NCI-H526 (cell line): Measurements from ENCODE around the gene SRC.

ENCODE experiments used
- DNase-seq, 2 experiments: peaks; one replicate each; lab custom pipeline; 2025; lab: John Stamatoyannopoulos, UW

Gene SRC

GRCh38 chr20:37454636-37455385 is 108.9 kb downstream of the SRC start:
- no peak for DNase-seq
